Transverse colon (tissue), 4 donors: Measurements from ENCODE around the gene CARMIL1. TPM values are rescaled to one million over a fixed set of nuclear protein-coding genes. Genes with fewer than 3 reads are reported as not detected.

ENCODE experiments used
- DNase-seq: peaks from one replicate; pipeline ENCODE4 v3.0.0-alpha.2; 2019
- H3K27ac ChIP-seq, 4 donors: fragments of 200-600 bp; sonication (generic); 2 replicates each; pipeline ENCODE4 v1.5.1; 2016 to 2018; ENCODE audit warnings: inconsistent platforms in 4 of 4
- H3K27me3 ChIP-seq: fragments of 200-600 bp; sonication (generic); 2 replicates; pipeline ENCODE4 v1.5.1; 2017; ENCODE audit warnings: inconsistent platforms
- H3K36me3 ChIP-seq, 4 donors: fragments of 200-600 bp; sonication (generic); 2 replicates each; pipeline ENCODE4 v1.5.1; 2017 to 2019; ENCODE audit warnings: inconsistent platforms in 4 of 4
- H3K4me1 ChIP-seq, 4 donors: fragments of 200-600 bp; sonication (generic); 2 replicates each; pipeline ENCODE4 v1.5.1; 2017 to 2020; ENCODE audit warnings: inconsistent platforms in 4 of 4
- H3K4me3 ChIP-seq, 4 donors: fragments of 200-600 bp; sonication (generic); 1 replicate in 1 of 4; 2 replicates in 3 of 4; pipeline versions ENCODE4 v1.5.1 to v1.6.1; 2017 to 2019; ENCODE audit warnings: inconsistent platforms in 4 of 4
- H3K9me3 ChIP-seq, 2 donors: fragments of 200-600 bp; sonication (generic); 2 replicates each; pipeline ENCODE4 v1.5.1; 2017 to 2019; ENCODE audit warnings: inconsistent platforms in 2 of 2
- CTCF ChIP-seq, 5 experiments: fragments of 200-600 bp in 3 of 5; fragments of 450-650 bp in 2 of 5; sonication (generic) in 3 of 5; IDR thresholded peaks; 1 replicate in 2 of 5; 2 replicates in 3 of 5; pipeline ENCODE4 v1.5.1; 2016 to 2017; ENCODE audit warnings: antibody characterized with exemption in 5 of 5, inconsistent platforms in 3 of 5, mild to moderate bottlenecking in 2 of 5, moderate library complexity in 1 of 5
- EP300 ChIP-seq: sonication (generic); formaldehyde crosslinking; IDR thresholded peaks from one replicate; pipeline ENCODE4 v1.6.1; 2017; ENCODE audit warnings: antibody characterized with exemption, low read depth
- POLR2A ChIP-seq: fragments of 450-650 bp; IDR thresholded peaks from one replicate; pipeline ENCODE4 v1.6.1; 2016; ENCODE audit warnings: antibody characterized with exemption, mild to moderate bottlenecking, moderate library complexity
- POLR2AphosphoS5 ChIP-seq, 3 donors: sonication (generic); formaldehyde crosslinking; IDR thresholded peaks; one replicate each; pipeline ENCODE4 v1.6.1; 2016; ENCODE audit warnings: antibody characterized with exemption in 3 of 3
- WGBS, 2 donors: methylation state at CpG; one replicate each; pipeline ENCODE4 v1.1.5; 2018; ENCODE audit warnings: low coverage in 1 of 2; 5-methylcytosine and 5-hydroxymethylcytosine counted together
- in situ Hi-C, 4 donors: fragments of 200-750 bp; cut with MboI; loops; one replicate each; pipeline versions ENCODE4 v1.15.0 to v1.15.1; 2017; ENCODE audit warnings: low sequenced_read_pairs in 3 of 4, low pct_ligation_motif_present in 1 of 4, low pct_unique_long_range_greater_than_20kb in 1 of 4
- intact Hi-C: fragments of 100-400 bp; cut with DNase I; formaldehyde crosslinking; loops from one replicate; pipeline ENCODE4 v1.15.1; 2023; ENCODE audit warnings: low total_unique reads
- total RNA-seq, 4 donors: library from RNA; depleted of rRNA; stranded (reverse); fragments of >200 nt; gene quantifications; one replicate each; pipeline ENCODE4 v1.1.0, GENCODE V29; 2016

The CARMIL1 gene
- total RNA-seq, 4 donors from 2014 or later, result 25.1 to 93.5 (median 61.0) TPM

GRCh38 chr6:25312703-25313102 is 33.5 kb downstream of the CARMIL1 start:
- peaks cover 9 to 38% (median 24%) of the 10 kb centered on the region in 4 donors for H3K4me1 ChIP-seq
- no peaks in the 10 kb centered on the region for H3K36me3 ChIP-seq
- H3K4me3 ChIP-seq, result no peak overlapping the region
- in situ Hi-C loops, result no loop called here
- no peak for DNase-seq
- intact Hi-C loops, result no loop called here
- H3K27me3 ChIP-seq, result no peaks in the 10 kb centered on the region
- 0 to 6% methylated on average over 2 of the region's 2 CpGs for WGBS, 2 donors
- H3K9me3 ChIP-seq, result no peaks in the 10 kb centered on the region
- TF ChIP-seq CTCF (IDR thresholded peaks at IDR 0.05), result peak in 1 of 5 experiments; percentile 11
- TF ChIP-seq EP300, result no peak
- no peak for TF ChIP-seq POLR2AphosphoS5 (IDR thresholded peaks at IDR 0.05)
- peak overlapping the region; percentile 15 to 45 (median 18) for H3K27ac ChIP-seq

GRCh38 chr6:25314509-25315175 is 35.5 kb downstream of the CARMIL1 start:
- intact Hi-C loops (no loop called here), in situ Hi-C loops (no loop called here)
- H3K4me3 ChIP-seq, result no peak overlapping the region
- WGBS, 2 donors, result 92 to 95% methylated on average over 2 of the region's 2 CpGs
- no peaks in the 10 kb centered on the region for H3K27me3 ChIP-seq
- no peaks in the 10 kb centered on the region for H3K36me3 ChIP-seq
- no peak for DNase-seq
- no peak overlapping the region for H3K27ac ChIP-seq
- peaks cover 9 to 32% (median 24%) of the 10 kb centered on the region in 4 donors for H3K4me1 ChIP-seq
- H3K9me3 ChIP-seq, result no peaks in the 10 kb centered on the region
- TF ChIP-seq EP300 (no peak), POLR2AphosphoS5 (IDR thresholded peaks at IDR 0.05) (no peak), POLR2A (no peak), CTCF (IDR thresholded peaks at IDR 0.05) (no peak)

- TF ChIP-seq POLR2AphosphoS5 (IDR thresholded peaks at IDR 0.05) (no peak), CTCF (IDR thresholded peaks at IDR 0.05) (no peak), POLR2A (no peak), EP300 (no peak)
- no peak overlapping the region for H3K27ac ChIP-seq
- H3K27me3 ChIP-seq, result no peaks in the 10 kb centered on the region
- H3K36me3 ChIP-seq, result no peaks in the 10 kb centered on the region
- H3K9me3 ChIP-seq, result no peaks in the 10 kb centered on the region
- H3K4me3 ChIP-seq, result no peak overlapping the region
- in situ Hi-C loops, result no loop called here
- DNase-seq, result no peak
- intact Hi-C loops, result no loop called here
- 83 to 85% methylated on average over 8 to 10 of the region's 10 CpGs for WGBS, 2 donors
- peaks cover 9 to 32% (median 24%) of the 10 kb centered on the region in 4 donors for H3K4me1 ChIP-seq
Measured at GRCh38 chr6:25315194-25316177, 36.3 kb downstream of the CARMIL1 start.

GRCh38 chr6:25316626-25317025 is 37.5 kb downstream of the CARMIL1 start:
- in situ Hi-C loops, result no loop called here
- Histone ChIP-seq H3K4me1 (peaks cover 4 to 21% (median 18%) of the 10 kb centered on the region in 4 donors), H3K4me3 (no peak overlapping the region), H3K27me3 (no peaks in the 10 kb centered on the region), H3K27ac (no peak overlapping the region), H3K9me3 (no peaks in the 10 kb centered on the region), H3K36me3 (no peaks in the 10 kb centered on the region)
- intact Hi-C loops, result no loop called here
- no peak for TF ChIP-seq POLR2AphosphoS5 (IDR thresholded peaks at IDR 0.05)
- TF ChIP-seq EP300, result no peak
- no peak for TF ChIP-seq CTCF (IDR thresholded peaks at IDR 0.05)
- TF ChIP-seq POLR2A, result no peak
- WGBS, 2 donors, result 83 to 93% methylated on average over 1 to 4 of the region's 4 CpGs
- DNase-seq, result no peak
